ENCODE data around the gene SVIL.

The SVIL gene

GRCh38 chr10:29415876-29416275 is 218.9 kb downstream of the SVIL start:
- DNase-seq (ENCODE audit: low read depth): no peak

GRCh38 chr10:29414501-29414900 is 220.3 kb downstream of the SVIL start:
- DNase-seq (ENCODE audit: low read depth): no peak

- DNase-seq (ENCODE audit: low read depth): no peak
These were observed 222.3 kb downstream of the SVIL start for GRCh38 chr10:29412485-29412884.

- no peak for DNase-seq (ENCODE audit: low read depth)
These were observed 223.0 kb downstream of the SVIL start for GRCh38 chr10:29411666-29412315.

GRCh38 chr10:29409241-29410054 is 225.3 kb downstream of the SVIL start:
- no peak for DNase-seq (ENCODE audit: low read depth)

GRCh38 chr10:29408847-29409240 is 225.9 kb downstream of the SVIL start:
- no peak for DNase-seq (ENCODE audit: low read depth)

Data from HS-5 (cell line).